Inflammatory macrophage treated with lipopolysaccharide for 1 hour (primary cell): Measurements from ENCODE around the gene USH1C.

ENCODE experiments used
- DNase-seq, 2 donors: peaks; one replicate each; pipeline ENCODE4 v3.0.0-alpha.2; 2020 to 2022

Gene USH1C

DNA sequence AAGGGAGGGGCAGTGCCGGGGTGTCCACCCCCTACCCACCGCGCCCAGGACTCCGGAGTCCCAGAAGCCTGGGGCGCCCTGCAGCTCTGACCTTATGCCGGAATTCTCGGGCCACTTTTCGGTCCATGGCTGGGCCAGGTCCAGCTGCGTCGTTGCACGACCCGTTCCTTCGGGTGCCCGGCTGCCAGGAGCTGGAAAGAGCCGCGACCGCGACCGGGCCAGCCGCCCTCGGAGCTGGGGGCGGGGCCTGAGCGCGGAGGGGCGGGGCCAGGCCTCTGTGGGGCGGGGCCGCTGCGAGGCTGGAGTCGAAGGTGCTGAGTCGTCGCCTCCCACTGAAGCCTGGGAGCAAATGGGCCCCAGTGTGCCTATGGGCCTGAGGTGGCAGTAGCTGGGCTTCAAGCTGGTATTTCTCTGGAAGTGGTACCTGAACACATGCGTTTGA lies at the start of gene USH1C:
Gene USH1C (minus strand): TSS at position 236 of the 442 bp plus-strand sequence. CDS start 109 bp downstream, at position 127.
- peak; percentile 3 to 28 for DNase-seq

DNA sequence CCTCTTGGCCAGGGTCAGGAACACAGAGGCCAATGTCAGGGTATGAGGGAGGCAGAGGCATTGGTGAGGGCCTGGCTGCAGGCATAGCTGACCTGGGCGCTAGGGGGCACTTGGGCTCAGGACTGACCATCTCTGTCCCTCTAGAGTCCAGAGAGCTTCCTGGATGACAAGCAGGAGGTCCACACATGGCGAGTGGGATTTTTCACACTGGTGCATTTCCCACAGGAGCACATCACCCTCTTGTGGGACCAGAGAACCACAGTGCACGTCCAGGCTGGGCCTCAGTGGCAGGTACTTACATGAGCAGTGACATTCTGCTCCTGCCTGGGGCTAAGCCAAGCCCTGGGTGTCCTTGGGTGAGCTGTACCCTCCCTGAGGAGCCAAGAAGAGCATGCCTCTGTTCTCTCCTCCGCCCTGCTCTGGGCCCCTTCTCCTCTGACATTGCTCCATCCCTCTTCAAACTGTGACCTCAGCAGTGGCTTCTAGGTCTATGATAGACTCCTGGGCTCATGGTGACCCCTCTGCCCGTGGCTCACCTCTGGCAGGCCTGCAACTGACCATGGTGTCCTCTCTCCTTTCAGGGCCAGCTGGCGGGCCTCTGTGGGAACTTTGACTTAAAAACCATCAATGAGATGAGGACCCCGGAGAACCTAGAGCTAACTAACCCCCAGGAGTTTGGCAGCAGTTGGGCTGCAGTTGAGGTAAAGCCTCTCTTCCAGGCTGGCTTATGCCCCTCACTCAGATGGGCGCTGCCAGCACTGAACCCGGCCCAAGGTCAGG lies 49.4 kb upstream of the USH1C start:
- no peak for DNase-seq

DNA sequence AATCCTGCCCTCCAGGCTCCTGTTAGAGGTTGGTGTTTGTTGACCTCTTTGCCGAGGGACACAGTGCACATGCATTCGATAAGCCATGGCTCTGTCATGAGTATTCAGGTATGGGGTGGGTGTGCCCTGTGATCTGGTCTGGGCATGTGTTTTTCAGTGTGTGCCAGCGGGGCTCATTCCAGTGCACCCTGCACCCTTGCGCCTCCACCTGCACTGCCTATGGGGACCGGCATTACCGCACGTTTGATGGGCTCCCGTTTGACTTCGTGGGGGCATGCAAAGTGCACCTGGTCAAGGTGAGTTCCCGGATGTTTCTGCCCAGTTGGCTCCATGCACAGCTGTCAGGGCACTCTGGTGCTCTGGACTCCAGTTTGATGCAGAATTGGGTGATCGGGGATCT lies 47.1 kb upstream of the USH1C start:
- DNase-seq = no peak

DNA sequence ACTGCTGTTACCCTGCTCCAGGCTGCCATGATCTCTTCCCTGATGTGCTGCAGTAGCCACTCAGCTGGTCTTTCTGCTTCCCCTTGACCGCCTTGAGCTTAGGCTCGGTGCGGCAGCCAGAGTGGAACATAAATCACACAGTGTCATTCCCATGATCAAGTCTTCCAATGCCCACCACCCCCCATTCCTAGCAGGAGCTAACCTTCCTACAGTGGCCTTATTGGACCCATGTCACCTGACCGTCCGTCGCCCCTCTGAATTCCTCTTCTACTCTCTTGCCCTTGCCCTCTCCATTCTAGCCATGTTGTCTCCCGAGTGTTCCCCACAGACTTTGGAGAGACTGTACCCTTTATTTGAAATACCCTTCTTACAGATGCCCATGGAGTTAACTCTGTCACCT lies 46.2 kb upstream of the USH1C start:
- no peak for DNase-seq

DNA sequence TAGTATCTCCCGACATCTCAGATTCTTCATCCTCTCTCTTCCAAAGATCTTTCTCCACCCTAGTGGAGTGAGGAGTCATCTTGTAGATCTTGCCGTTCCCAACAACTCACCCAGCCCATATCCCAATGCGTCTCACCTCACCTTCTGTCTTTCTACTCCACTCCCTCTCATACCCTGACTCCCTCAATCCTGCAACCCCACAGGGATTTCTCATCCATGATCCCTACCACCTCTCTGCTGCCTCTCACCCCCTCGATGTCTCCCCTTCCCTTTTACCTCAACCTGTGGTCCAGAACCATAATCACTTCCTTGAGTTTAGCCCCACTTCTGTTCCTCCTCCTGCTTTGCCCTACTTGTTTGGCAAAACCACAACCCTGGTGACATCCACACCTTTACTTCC lies 44.5 kb upstream of the USH1C start:
- DNase-seq = no peak

DNA sequence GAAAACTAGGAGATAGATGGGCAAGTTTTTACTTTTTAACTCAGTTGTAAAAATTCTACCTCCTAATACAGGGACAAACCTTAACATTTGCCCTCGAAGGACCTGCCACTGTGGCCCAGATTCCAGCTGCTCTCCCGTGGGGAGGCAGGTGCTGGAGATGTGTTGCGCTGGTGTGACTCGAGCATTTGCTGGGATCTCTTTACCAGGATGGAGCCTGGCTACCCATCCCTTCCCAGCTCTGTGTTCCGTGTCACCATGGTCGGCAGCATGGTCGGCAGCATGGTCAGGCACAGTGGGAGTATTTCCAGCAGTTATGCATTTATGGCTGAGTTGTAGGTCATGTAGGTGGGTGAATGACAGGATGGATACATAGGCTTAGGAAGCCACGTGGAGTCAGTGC lies 44.0 kb upstream of the USH1C start:
- DNase-seq = no peak

DNA sequence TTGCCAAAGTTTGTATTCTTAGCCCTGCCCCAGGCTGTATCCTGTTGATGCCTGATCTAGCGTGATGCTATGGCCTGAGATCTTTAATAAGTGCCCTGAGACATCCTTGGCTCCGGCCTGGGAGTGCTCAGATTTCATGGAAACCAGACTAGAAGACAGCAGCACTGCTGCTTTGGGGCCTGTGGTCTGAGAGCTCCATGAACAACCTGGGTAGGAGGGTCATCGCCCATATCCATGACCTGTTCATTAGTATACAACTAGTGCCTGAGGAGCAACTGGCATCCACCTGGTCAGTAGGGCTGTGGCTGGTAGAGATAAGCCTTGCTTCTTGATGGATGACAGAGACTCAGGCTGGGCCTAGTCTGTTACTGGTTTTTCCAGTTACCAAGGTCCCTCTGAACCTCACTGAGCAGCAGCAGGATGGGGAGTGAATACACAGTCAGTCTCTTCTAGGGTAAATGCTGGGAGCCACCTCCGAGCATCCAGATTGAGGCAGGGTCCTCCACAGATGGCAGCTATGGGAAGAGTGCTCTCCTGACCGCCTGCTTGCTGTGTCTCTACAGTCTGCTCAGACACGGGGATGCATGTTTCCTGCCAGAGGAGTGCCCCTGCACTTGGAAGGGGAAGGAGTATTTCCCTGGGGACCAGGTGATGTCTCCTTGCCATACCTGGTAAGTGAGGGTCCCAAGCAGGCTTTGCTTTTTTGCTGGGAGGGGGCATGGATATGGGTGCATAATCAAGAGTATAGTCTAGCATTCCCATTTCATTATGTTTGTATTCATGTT lies 41.9 kb upstream of the USH1C start:
- DNase-seq = no peak

DNA sequence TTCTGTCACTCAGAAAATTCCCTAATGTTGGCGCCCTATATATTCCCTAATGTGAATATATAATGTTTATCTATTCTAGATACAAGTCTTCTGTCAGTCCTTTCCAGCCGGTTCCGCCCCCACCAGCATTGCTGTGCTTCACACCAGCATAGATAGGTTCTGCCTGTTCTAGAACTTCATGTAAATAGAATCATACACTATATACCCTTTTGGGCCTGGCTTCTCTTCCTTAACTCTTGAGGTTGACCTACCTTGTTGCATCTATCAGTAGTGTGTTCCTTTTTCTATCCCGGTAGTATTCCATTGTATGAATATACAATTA lies 37.5 kb upstream of the USH1C start:
- no peak for DNase-seq

DNA sequence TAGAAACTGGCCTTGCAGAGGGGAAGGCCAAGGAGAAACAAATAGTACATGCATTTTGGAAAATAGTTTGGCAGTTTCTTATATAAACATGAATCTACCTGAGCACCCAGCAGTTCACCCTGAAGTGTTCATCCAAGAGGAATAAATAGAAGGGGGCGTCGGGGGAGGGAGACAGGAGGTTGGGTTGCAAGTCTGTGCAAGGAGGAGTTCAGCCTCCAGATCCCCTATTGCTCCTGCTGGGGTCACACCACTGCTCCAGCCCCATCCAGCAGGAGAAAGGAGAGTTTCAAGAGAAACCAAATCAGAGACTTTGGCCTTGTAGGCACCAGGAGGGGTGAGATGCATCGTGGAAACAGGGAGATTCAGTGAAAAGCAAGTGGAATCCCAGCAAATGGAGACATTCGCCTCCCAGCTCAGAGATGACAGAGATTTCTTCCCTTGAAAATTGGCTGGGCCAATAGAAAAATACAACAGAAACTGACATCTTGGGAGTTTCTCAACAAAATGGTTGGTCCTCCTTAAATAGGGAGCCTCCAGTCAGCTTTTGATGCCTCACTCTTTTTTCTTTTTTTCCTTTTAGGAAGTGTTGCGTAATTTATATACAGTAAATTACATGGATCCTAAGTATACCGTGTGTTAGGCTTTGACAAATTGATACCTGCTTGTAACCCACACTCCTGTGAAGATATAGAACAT lies 37.0 kb upstream of the USH1C start:
- DNase-seq = no peak

DNA sequence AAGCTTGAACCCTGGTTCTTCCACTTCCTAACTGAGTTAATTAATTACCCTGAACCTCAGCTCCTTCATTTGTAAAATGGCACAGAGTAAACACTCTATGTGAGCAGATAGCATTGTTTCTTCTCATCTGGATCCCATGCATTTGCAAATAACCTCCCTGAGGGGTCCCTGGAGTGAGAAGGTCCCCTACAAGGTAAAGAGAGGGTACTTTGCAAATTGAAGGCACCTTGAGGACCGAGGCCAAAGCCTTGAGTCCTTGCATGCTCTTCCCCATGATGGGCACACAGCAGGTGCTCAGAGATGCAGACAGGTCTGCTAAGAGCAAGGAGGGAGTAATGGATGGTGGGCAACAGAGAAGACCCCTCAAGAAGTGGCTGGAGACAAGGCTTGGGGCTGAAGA lies 36.1 kb upstream of the USH1C start:
- DNase-seq = no peak

DNA sequence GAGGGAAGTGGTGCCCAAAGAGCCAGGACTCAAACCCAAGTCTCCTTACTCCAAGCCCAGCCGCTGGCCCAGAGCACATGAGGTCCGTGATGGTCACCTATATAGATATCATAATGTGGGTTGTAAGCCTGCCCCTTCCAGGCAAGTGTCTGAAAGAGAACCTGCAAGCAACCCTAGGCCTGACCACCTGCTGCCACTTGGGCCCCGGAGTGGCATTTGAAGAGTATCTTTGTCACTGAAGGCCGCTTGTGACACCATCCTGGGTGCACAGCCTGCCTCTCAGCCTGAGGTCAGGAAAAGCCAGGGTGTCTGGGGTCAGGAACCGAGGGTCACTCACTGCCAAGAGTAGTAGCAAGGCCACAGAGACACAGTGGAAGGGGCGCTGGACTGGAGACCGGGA lies 35.2 kb upstream of the USH1C start:
- DNase-seq = no peak

DNA sequence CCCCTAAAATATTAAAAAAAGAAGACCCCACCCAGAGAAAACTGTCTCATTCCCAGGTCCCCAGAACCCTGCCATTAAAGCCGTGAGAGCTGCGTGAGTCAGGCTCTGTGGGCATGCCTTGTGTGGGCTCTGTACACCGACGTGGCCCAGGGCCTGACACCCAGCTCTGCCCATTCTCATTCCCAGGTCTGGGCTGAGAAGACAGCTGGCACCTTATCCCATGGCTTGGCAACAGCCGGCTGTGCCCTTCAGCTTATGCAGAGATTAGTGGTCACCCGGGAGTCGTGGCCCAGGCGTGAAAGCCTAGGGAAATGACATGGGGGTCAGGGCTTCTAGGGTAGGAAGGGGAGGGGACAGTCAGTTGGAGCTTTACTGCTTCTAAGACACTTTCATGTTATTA lies 34.7 kb upstream of the USH1C start:
- no peak for DNase-seq

DNA sequence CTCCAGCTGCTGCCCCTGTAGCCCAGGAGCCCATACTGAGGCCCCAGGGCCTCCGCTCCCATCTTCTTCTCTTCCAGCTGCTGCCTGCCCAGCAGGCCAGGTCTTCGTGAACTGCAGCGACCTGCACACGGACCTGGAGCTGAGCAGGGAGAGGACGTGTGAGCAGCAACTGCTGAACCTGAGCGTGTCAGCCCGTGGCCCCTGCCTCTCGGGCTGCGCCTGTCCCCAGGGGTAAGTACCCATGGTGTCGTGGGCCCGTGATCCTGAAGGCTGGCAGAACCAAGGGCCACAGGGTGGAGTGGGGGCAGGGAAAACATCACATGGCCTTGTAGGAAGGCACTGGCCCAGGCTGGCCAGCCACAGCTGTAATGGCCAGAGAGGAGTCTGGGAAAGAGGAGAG lies 34.1 kb upstream of the USH1C start:
- no peak for DNase-seq

DNA sequence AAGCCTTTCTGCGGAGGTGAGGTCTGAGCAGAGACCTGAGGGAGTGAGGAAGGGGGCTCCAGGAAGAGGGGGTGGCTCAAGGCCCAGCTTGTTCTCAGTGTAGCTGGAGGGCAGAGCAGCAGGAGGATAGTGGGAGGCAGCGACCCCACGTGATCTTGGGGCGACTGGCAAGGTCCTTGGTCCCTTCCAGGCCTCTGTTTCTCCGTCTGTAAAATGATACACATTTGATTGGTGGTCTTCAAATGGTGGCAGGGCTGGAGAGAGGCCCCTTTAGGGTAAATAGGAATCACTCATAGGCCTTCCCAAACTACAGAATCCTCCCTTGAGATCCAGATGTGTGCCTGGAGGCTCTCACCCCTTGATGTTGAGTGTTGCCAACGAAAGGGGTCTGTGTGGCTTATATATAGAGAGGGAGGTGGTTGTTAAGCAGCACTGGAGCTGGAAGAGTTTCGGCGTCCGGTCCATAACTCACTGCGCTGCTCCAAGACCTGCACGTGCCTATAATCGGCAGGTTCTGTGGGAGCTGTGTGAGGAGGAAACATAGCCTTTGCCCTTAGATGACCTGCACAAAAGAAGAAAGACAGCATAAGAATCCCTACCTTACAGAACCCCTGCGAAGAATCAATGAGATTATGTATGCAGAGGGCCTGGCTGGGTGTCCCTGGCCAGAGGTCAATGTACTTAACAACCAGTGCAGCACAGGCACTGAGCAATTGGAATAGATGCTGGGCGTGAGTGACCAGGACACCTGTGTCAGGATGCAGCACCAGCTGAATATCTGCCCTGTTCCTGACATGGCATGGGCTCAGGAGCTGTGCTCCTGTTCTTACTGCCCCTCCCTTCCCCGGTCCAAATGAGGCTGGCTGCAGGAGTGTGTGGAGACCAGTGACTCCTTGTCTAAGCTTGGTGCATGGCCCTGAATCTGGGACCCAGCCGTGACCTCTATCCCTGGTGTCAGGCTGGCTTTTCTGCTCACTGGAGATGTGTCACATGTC lies 31.5 kb upstream of the USH1C start:
- no peak for DNase-seq

DNA sequence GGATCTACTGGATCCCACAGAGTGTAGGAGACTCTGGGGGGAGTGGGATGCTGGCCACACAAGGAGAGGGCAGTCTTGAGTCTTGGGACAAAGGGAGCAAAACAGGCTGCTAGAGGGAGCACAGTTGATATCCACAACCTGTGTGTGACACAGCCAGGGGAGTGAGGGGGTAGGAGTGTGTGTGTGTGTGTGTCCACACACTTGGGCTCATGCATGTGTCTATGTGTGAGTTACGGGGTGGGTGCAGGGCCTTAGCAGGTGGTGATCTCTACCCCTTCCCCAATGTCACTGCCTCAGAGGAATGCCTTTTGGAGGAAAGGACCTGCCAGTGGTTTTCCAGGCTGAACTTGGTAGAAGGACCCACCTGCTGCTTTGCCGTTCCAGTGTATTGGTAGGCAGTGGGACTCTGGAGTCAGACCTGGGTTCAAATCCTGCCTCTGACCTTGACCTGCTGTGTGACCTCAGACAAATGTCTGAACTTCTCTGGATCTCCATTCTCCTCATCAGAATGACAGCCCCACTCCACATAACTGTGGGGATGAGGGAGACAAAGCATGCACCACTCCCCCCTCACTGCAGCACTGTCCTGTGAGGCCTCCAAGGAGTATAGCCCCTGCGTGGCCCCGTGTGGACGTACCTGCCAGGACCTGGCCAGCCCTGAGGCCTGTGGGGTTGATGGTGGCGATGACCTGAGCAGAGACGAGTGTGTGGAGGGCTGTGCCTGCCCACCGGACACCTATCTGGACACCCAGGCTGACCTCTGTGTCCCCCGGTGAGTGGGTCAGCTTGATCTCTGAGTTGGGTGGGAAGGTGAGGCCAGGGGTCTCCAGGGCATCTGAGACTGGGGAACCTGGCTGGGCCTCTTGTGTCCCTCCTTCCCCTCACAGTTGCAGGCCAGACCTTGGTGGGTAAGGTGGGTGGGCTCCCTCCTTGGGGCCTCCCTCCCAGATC lies 30.2 kb upstream of the USH1C start:
- DNase-seq = no peak

DNA sequence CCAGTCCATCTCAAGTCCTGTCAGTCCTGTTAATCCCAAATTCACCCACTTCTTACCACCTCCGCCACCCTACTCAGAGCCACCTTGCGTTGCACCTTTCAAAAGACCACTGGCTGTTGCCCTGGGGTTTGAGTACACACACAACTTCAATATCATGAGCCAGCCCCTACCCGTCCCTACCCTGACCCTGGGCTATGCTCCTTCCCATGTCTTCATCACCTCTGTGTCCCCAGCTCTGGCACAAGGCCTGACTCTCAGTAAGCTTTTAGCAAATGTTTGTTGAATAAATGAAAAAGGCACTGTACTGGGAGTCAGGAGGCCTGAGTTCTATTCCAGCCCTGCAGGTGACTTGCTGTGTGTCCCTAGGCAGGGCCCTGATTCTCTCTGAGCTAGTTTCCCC lies 29.3 kb upstream of the USH1C start:
- DNase-seq = no peak

DNA sequence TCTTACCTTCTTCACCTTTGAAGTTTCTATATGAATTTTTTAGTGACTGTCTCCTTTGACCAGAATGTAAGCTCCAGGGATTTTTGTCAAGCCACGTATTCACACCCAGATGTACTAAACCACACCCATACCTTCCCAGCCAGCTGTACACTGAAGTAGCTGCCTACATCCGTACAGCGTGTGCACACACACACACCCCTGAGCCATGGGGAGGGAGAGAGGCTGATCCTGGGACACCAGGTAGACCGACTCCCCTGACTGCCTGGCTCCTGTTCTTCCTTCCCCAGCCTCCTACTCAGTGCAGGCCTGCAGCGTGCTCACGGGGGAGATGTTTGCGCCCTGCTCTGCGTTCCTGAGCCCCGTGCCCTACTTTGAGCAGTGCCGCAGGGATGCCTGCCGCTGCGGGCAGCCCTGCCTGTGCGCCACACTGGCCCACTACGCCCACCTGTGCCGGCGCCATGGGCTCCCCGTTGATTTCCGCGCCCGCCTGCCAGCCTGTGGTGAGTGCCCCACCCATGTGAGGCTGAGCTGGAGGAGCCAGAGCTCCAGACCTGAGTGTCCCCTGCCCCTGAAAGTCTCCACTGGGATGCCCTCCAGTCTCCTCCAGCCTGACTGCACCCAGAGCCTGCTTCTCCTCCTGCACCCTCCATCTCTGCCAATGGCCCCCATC lies 28.7 kb upstream of the USH1C start:
- no peak for DNase-seq

DNA sequence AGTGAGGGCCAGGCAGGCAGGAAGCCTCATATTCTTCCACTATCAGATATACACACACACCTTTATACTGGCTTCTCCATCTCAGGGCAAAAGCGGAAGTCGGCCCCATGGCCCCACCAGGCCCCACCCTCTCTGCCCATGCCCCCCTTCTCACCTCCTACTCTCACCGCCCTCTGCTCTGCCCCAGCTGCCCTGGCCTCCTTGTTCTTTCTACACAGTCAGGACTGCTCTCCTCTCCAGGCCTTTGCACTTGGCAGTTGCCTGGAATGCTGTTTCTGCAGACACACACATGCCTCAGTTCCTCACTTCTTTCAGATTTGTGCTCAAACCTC lies 28.1 kb upstream of the USH1C start:
- no peak for DNase-seq

DNA sequence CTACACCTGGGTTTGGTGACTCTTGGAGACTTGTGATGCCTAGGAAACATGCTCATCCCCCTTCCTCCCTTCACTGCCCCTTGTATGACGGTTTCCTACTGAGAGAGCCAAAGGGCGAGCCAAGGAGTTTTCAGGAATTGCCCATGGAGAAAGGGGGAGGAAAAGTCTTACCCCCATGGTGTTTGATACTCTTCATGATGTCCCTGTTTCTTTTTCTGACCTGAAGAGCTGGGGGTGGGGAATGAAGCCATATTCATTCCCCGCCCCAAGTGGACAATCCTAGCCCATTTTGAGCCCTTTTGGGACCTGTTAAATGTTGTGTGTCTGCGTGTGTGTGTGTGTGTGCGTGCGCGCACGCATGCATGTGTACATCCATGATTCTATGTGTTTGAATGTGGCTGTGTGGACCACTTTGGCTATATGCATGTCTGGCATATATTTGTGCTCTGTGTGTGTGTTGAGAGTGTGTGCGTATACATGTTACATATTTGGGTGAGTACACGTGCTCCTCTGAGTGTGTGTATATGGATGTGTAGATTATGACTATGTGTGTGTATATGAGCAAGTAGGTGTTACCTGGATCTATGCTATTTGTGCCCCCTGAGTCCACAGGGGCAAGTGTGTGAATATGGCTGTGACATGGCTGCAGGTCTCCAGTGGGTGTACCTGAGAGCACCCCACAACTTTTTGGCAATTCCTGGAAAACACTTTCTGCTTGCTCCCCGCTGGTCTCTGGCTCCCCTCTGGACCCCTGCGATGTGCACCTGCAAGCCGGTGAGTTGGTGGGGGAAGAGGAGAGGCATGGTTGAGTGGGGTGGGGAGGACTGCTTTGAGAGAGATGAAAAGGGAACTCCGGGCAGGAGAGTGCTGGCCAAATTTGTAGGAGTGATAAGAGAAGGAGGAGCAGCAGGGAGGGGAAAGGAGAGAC lies 27.5 kb upstream of the USH1C start:
- DNase-seq = no peak

DNA sequence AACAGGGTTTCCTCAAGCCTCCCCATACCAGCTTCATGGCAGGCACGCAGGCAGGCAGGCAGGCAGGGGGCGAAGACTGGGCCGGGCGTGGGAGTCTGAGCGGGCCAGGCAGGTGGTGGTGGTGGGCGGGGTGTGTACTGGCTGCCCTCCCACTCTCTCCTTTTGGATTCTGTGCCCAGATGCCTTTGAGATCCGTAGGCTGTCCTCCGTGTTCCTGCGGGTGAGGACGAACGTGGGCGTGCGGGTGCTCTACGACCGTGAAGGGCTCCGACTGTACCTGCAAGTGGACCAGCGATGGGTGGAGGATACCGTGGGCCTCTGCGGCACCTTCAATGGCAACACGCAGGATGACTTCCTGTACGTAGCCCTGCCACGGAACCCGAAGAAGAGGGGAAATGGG lies 25.8 kb upstream of the USH1C start:
- DNase-seq = no peak
